GM19239 (cell line): ENCODE results near the gene PEMT.

ENCODE experiments used
- DNase-seq: peaks from one replicate; pipeline ENCODE4 v3.0.0; 2011; ENCODE audit warnings: low spot score; ENCODE audit not compliant: insufficient read length
- FAIRE-seq: peaks from 2 replicates; lab custom pipeline; 2011; peaks lifted over from hg19 to GRCh38; lab: Jason Lieb, UNC

PEMT gene

GRCh38 chr17:17605729-17606088, 14.2 kb upstream of the PEMT start:
- DNase-seq (no peak), FAIRE-seq (no peak)

- FAIRE-seq (no peak), DNase-seq (no peak)
Measured at GRCh38 chr17:17605083-17605728, 13.7 kb upstream of the PEMT start.

- DNase-seq (no peak), FAIRE-seq (no peak)
Measured at GRCh38 chr17:17603895-17604225, 12.4 kb upstream of the PEMT start.

GRCh38 chr17:17603178-17603894, 11.8 kb upstream of the PEMT start:
- FAIRE-seq: no peak
- no peak for DNase-seq

- no peak for FAIRE-seq
- no peak for DNase-seq
Measured at GRCh38 chr17:17599965-17600364, 8.5 kb upstream of the PEMT start.

GRCh38 chr17:17598003-17598402, 6.5 kb upstream of the PEMT start:
- DNase-seq (no peak), FAIRE-seq (no peak)

GRCh38 chr17:17595755-17596154, 4.2 kb upstream of the PEMT start:
- FAIRE-seq (no peak), DNase-seq (no peak)

GRCh38 chr17:17593222-17593620, 1.7 kb upstream of the PEMT start:
- DNase-seq (no peak), FAIRE-seq (no peak)

GRCh38 chr17:17590883-17591354, 589 bp downstream of the PEMT start:
- FAIRE-seq: peak; percentile 65

GRCh38 chr17:17590141-17590751, 1.3 kb downstream of the PEMT start:
- no peak for DNase-seq
- FAIRE-seq: peak; percentile 44

More at GRCh38 chr17:17590883-17591354, 589 bp downstream of the PEMT start:
- DNase-seq: no peak

GRCh38 chr17:17587614-17588337, 3.7 kb downstream of the PEMT start:
- no peak for FAIRE-seq

GRCh38 chr17:17582372-17582771, 9.1 kb downstream of the PEMT start:
- no peak for FAIRE-seq

More at GRCh38 chr17:17587614-17588337, 3.7 kb downstream of the PEMT start:
- no peak for DNase-seq

GRCh38 chr17:17581509-17581908, 10.0 kb downstream of the PEMT start:
- FAIRE-seq: no peak
- DNase-seq: no peak

More at GRCh38 chr17:17582372-17582771, 9.1 kb downstream of the PEMT start:
- DNase-seq: no peak

- FAIRE-seq: no peak
- no peak for DNase-seq
Measured at GRCh38 chr17:17580662-17581470, 10.6 kb downstream of the PEMT start.

- DNase-seq (no peak), FAIRE-seq (no peak)
Measured at GRCh38 chr17:17579691-17580090, 11.8 kb downstream of the PEMT start.

- DNase-seq: no peak
- no peak for FAIRE-seq
Measured at GRCh38 chr17:17577373-17577772, 14.1 kb downstream of the PEMT start.

GRCh38 chr17:17576772-17577234, 14.7 kb downstream of the PEMT start:
- no peak for FAIRE-seq
- no peak for DNase-seq

GRCh38 chr17:17575360-17576251, 15.9 kb downstream of the PEMT start:
- FAIRE-seq (no peak), DNase-seq (no peak)

GRCh38 chr17:17573912-17574311, 17.6 kb downstream of the PEMT start:
- FAIRE-seq: no peak
- DNase-seq: no peak
